ENCODE measurements around the gene KCNAB1. TPM values are rescaled to one million over a fixed set of nuclear protein-coding genes. Genes with fewer than 3 reads are reported as not detected.

The KCNAB1 gene
- total and polyA plus RNA-seq, 2 donors (not counting 3 experiments of a cell fraction or from before 2014, with no cell fraction given), result 0.21 TPM; not detected in 1

- ChIA-PET CTCF (no interaction called here), POLR2A (no interaction called here)
- no peak overlapping the region for H3K9ac ChIP-seq (replicated peaks; ENCODE audit: extremely low read depth, insufficient read depth, low read length)
- no peaks in the 10 kb centered on the region for H3K9me1 ChIP-seq (replicated peaks; ENCODE audit: control insufficient read depth, extremely low read depth, insufficient read depth, low read length)
- H3K9me3 ChIP-seq (replicated peaks; ENCODE audit: control insufficient read depth, insufficient read depth, low read length), result no peaks in the 10 kb centered on the region
- BruUV-seq (replicated peaks), result no TSS peak
- no peak overlapping the region for H3K27ac ChIP-seq (ENCODE audit: insufficient read depth, low read depth, low read length)
- intact Hi-C loops (cut with micrococcal nuclease), result no loop called here
- H3K4me3 ChIP-seq (replicated peaks in 1 of 3; ENCODE audit: insufficient read depth in 1 of 3, low read depth in 1 of 3, low read length in 3 of 3), result no peak overlapping the region
- no peak overlapping the region for H2AFZ ChIP-seq (ENCODE audit: low read depth, low read length)
- no peaks in the 10 kb centered on the region for H4K20me1 ChIP-seq (replicated peaks; ENCODE audit: control insufficient read depth, extremely low read depth, insufficient read depth, low read length)
- no peaks in the 10 kb centered on the region for H3K27me3 ChIP-seq (ENCODE audit: control insufficient read depth in 2 of 2, insufficient read depth in 2 of 2, low read length in 2 of 2)
- no peak for DNase-seq (ENCODE audit: low read depth, low spot score)
- H3K4me1 ChIP-seq (ENCODE audit: control insufficient read depth, extremely low read depth, insufficient read depth, low read length), result no peaks in the 10 kb centered on the region
- dilution Hi-C loops (cut with MboI; ENCODE audit: extremely low pct_ligation_motif_present, low sequenced_read_pairs), result no loop called here
- H3K79me2 ChIP-seq (ENCODE audit: control insufficient read depth, insufficient read depth, low read length), result no peaks in the 10 kb centered on the region
- FAIRE-seq, result no peak
- no peak overlapping the region for H3K4me2 ChIP-seq (ENCODE audit: insufficient read depth, low read length)
- no peak for TF ChIP-seq POLR2AphosphoS5 (IDR thresholded peaks at IDR 0.05; ENCODE audit: insufficient read depth, low read depth, low read length)
- TF ChIP-seq MYC (IDR thresholded peaks at IDR 0.05; ENCODE audit: low read depth, low read length), result no peak
- no peak for TF ChIP-seq FOS (IDR thresholded peaks at IDR 0.05; ENCODE audit: borderline replicate concordance, insufficient read depth, low read length)
- no peak for TF ChIP-seq MAX (IDR thresholded peaks at IDR 0.05; ENCODE audit: insufficient read depth, insufficient read length)
- TF ChIP-seq CTCF (IDR thresholded peaks at IDR 0.05; ENCODE audit: extremely low read depth in 1 of 2, insufficient read depth in 1 of 2, low read depth in 1 of 2, low read length in 2 of 2), result no peak
- TF ChIP-seq POLR2A (IDR thresholded peaks at IDR 0.05; ENCODE audit: low read depth, low read length), result no peak
- no peak for TF ChIP-seq JUN (IDR thresholded peaks at IDR 0.05; ENCODE audit: borderline replicate concordance, insufficient read depth, insufficient read length, low read depth)
- no peak for TF ChIP-seq EZH2 (IDR thresholded peaks at IDR 0.05; ENCODE audit: borderline replicate concordance, low read depth, low read length, severe bottlenecking)
- no peak for TF ChIP-seq GATA2 (IDR thresholded peaks at IDR 0.05; ENCODE audit: insufficient read depth, insufficient read length, low read depth, low read length)
- no peaks in the 10 kb centered on the region for H3K36me3 ChIP-seq (ENCODE audit: control insufficient read depth in 2 of 2, extremely low read depth in 1 of 2, insufficient read depth in 2 of 2, low read length in 2 of 2)
These were observed 342.7 kb downstream of the KCNAB1 start for GRCh38 chr3:156463123-156463522.

Data from endothelial cell of umbilical vein (primary cell).